Stomach (tissue), 9 donors: Measurements from ENCODE around the gene CNTNAP5. TPM values are rescaled to one million over a fixed set of nuclear protein-coding genes. Genes with fewer than 3 reads are reported as not detected.

ENCODE experiments used
- DNase-seq, 2 donors: peaks; one replicate each; pipeline versions ENCODE4 v3.0.0 to v3.0.0-alpha.2; 2013 to 2019
- H3K27ac ChIP-seq, 5 donors: fragments of 200-600 bp in 4 of 5; sonication (generic) in 4 of 5; one replicate each; pipeline ENCODE4 v1.5.1; 2013 to 2019; ENCODE audit warnings: mild to moderate bottlenecking in 1 of 5, moderate library complexity in 1 of 5
- H3K27me3 ChIP-seq, 3 donors: fragments of 200-600 bp; sonication (generic); one replicate each; pipeline ENCODE4 v1.5.1; 2017 to 2019; ENCODE audit warnings: mixed run types in 1 of 3
- H3K36me3 ChIP-seq, 4 donors: fragments of 200-600 bp; sonication (generic); 1 replicate in 3 of 4; 2 replicates in 1 of 4; pipeline ENCODE4 v1.5.1; 2016 to 2019
- H3K4me1 ChIP-seq, 4 donors: fragments of 200-600 bp; sonication (generic); one replicate each; pipeline ENCODE4 v1.5.1; 2016 to 2019
- H3K4me3 ChIP-seq, 4 donors: fragments of 200-600 bp; sonication (generic) in 3 of 4; one replicate each; pipeline ENCODE4 v1.5.1; 2016 to 2019; ENCODE audit warnings: mild to moderate bottlenecking in 1 of 4
- H3K9me3 ChIP-seq, 4 donors: fragments of 200-600 bp; sonication (generic); one replicate each; pipeline ENCODE4 v1.5.1; 2016 to 2019
- EP300 ChIP-seq: sonication (generic); formaldehyde crosslinking; IDR thresholded peaks from one replicate; pipeline ENCODE4 v1.6.1; 2017; ENCODE audit warnings: antibody characterized with exemption
- POLR2A ChIP-seq, 4 donors: fragments of 450-650 bp; IDR thresholded peaks; one replicate each; pipeline ENCODE4 v1.6.1; 2016; ENCODE audit warnings: antibody characterized with exemption in 4 of 4, control low read depth in 2 of 4, mild to moderate bottlenecking in 1 of 4, moderate library complexity in 1 of 4
- POLR2AphosphoS5 ChIP-seq, 3 donors: sonication (generic); formaldehyde crosslinking; IDR thresholded peaks; one replicate each; pipeline ENCODE4 v1.6.1; 2016; ENCODE audit warnings: antibody characterized with exemption in 3 of 3
- WGBS, 5 donors: extraction: QIAGEN DNeasy Blood & Tissue Kit in 3 of 5; methylation state at CpG; one replicate each; pipeline versions ENCODE4 v1.1.5 to v1.1.7; 2013 to 2018; 5-methylcytosine and 5-hydroxymethylcytosine counted together
- intact Hi-C: fragments of 100-400 bp; cut with DNase I; formaldehyde crosslinking; loops from one replicate; pipeline ENCODE4 v1.15.1; 2023; ENCODE audit warnings: low total_unique reads
- polyA plus RNA-seq, 3 donors: library from polyadenylated mRNA; stranded (reverse); fragments of 200-250 nt; gene quantifications; one replicate each; pipeline ENCODE4 v1.2.3, GENCODE V29; 2013
- total RNA-seq, 5 donors: library from RNA; depleted of rRNA; stranded (reverse); fragments of >200 nt; gene quantifications; one replicate each; pipeline versions ENCODE4 v1.1.0 to v1.2.3, GENCODE V29; 2014 to 2016
- TF ChIP-seq, protein P1 (sequence below), 7 experiments: fragments of 450-650 bp in 4 of 7; fragments of 200-600 bp in 3 of 7; sonication (generic) in 3 of 7; IDR thresholded peaks; one replicate each; pipeline ENCODE4 v1.5.1; 2016 to 2019; ENCODE audit warnings: antibody characterized with exemption in 7 of 7, control low read depth in 2 of 7, mild to moderate bottlenecking in 1 of 7
- donor health status: healthy with polysubstance abuse.
- donor health status: Bipolar disorder and iron deficiency.
- donor health status: healthy.

Gene CNTNAP5
- total and polyA plus RNA-seq, 8 donors: 1.3 TPM; not detected in 7

DNA sequence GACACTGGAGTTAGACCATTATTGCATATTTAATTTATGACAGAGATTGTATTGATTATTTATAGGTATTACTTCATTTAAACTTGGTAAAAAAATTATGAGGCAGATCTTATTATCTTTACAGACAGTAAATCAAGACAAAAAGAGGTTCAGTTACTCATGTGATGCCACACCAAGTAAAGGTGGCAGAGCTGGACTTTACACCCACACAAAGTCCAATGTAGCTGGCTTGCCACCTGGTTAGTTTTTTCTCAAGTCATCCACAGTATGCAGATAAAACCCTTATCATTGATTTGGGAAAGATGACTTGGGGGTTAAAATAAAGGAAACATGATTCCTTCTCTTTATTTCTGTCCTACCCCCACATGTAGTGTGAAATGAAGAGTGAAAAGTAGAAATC lies 137.2 kb downstream of the CNTNAP5 start:
- Histone ChIP-seq H3K4me3 (no peak overlapping the region), H3K4me1 (peaks cover 0 to 13% (median 0%) of the 10 kb centered on the region in 4 donors)
- intact Hi-C loops: no loop called here

GRCh38 chr2:124163840-124164239 lies 138.8 kb downstream of the CNTNAP5 start:
- TF ChIP-seq EP300 (no peak), POLR2AphosphoS5 (IDR thresholded peaks at IDR 0.05) (no peak), POLR2A (IDR thresholded peaks at IDR 0.05) (no peak)
- TF ChIP-seq, protein P1, sequence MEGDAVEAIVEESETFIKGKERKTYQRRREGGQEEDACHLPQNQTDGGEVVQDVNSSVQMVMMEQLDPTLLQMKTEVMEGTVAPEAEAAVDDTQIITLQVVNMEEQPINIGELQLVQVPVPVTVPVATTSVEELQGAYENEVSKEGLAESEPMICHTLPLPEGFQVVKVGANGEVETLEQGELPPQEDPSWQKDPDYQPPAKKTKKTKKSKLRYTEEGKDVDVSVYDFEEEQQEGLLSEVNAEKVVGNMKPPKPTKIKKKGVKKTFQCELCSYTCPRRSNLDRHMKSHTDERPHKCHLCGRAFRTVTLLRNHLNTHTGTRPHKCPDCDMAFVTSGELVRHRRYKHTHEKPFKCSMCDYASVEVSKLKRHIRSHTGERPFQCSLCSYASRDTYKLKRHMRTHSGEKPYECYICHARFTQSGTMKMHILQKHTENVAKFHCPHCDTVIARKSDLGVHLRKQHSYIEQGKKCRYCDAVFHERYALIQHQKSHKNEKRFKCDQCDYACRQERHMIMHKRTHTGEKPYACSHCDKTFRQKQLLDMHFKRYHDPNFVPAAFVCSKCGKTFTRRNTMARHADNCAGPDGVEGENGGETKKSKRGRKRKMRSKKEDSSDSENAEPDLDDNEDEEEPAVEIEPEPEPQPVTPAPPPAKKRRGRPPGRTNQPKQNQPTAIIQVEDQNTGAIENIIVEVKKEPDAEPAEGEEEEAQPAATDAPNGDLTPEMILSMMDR (IDR thresholded peaks at IDR 0.05): no peak
- intact Hi-C loops: no loop called here
- no peak overlapping the region for H3K27ac ChIP-seq
- WGBS, 5 donors: 38 to 61% (median 49%) methylated on average over 2 of the region's 2 CpGs
- no peak overlapping the region for H3K4me3 ChIP-seq
- no peaks in the 10 kb centered on the region for H3K36me3 ChIP-seq
- H3K9me3 ChIP-seq: no peaks in the 10 kb centered on the region
- H3K27me3 ChIP-seq: no peaks in the 10 kb centered on the region
- peak in 1 of 2 donors; percentile 30 for DNase-seq
- peaks cover 0 to 13% (median 0%) of the 10 kb centered on the region in 4 donors for H3K4me1 ChIP-seq

More for the DNA sequence above, 137.2 kb downstream of the CNTNAP5 start:
- H3K9me3 ChIP-seq: no peaks in the 10 kb centered on the region
- H3K27ac ChIP-seq: no peak overlapping the region
- TF ChIP-seq POLR2A (IDR thresholded peaks at IDR 0.05): no peak
- no peak for TF ChIP-seq EP300
- TF ChIP-seq, protein P1 (IDR thresholded peaks at IDR 0.05): no peak
- TF ChIP-seq POLR2AphosphoS5 (IDR thresholded peaks at IDR 0.05): no peak
- DNase-seq: no peak
- H3K36me3 ChIP-seq: no peaks in the 10 kb centered on the region
- H3K27me3 ChIP-seq: no peaks in the 10 kb centered on the region

DNA sequence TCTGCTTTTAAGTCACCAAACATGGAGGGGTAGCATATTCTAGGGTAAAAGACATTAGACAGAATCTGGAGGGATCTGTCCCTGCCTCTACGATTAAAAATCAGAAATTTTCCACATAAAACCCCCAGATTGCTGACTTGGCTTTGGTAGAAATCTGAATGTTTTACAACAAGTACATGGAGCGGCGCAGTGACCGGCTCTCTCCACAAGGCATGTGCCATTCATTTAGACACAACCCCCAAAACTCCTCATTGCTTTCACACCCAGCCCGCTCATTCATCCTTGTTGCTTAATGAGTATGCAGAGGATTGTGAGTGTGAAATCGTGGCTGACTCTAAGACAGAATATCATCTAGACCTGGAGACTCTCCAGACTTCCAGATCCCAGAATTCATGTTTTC lies 140.6 kb downstream of the CNTNAP5 start:
- Histone ChIP-seq H3K4me1 (peaks cover 0 to 13% (median 0%) of the 10 kb centered on the region in 4 donors), H3K27me3 (no peaks in the 10 kb centered on the region), H3K4me3 (no peak overlapping the region), H3K9me3 (no peaks in the 10 kb centered on the region), H3K36me3 (no peaks in the 10 kb centered on the region), H3K27ac (no peak overlapping the region)
- intact Hi-C loops: no loop called here
- TF ChIP-seq EP300 (no peak), POLR2AphosphoS5 (IDR thresholded peaks at IDR 0.05) (no peak), POLR2A (IDR thresholded peaks at IDR 0.05) (no peak)
- TF ChIP-seq, protein P1 (IDR thresholded peaks at IDR 0.05): no peak
- no peak for DNase-seq
- WGBS, 5 donors: 91 to 94% (median 93%) methylated on average over 6 of the region's 6 CpGs

GRCh38 chr2:124171472-124172063 lies 146.5 kb downstream of the CNTNAP5 start:
- peaks cover 0 to 7% (median 0%) of the 10 kb centered on the region in 4 donors for H3K9me3 ChIP-seq
- DNase-seq: no peak
- H3K4me3 ChIP-seq: no peak overlapping the region
- no peaks in the 10 kb centered on the region for H3K36me3 ChIP-seq
- no peak overlapping the region for H3K27ac ChIP-seq
- WGBS, 5 donors: 70 to 85% (median 80%) methylated on average over 3 of the region's 3 CpGs
- intact Hi-C loops: no loop called here
- no peaks in the 10 kb centered on the region for H3K4me1 ChIP-seq
- TF ChIP-seq POLR2AphosphoS5 (IDR thresholded peaks at IDR 0.05): no peak
- TF ChIP-seq POLR2A (IDR thresholded peaks at IDR 0.05): no peak
- no peak for TF ChIP-seq EP300
- TF ChIP-seq, protein P1 (IDR thresholded peaks at IDR 0.05): no peak
- H3K27me3 ChIP-seq: no peaks in the 10 kb centered on the region
